Measurements from ENCODE around the gene PTBP1.
"Not testable (repeated sequence)": the region's sequence is repeated elsewhere in the genome, so short reads cannot be mapped to it uniquely, and the experiment has no call there.

Gene PTBP1

GRCh38 chr19:812049-812746 lies 14.9 kb downstream of the PTBP1 start:
- DNase-seq: no peak

DNA sequence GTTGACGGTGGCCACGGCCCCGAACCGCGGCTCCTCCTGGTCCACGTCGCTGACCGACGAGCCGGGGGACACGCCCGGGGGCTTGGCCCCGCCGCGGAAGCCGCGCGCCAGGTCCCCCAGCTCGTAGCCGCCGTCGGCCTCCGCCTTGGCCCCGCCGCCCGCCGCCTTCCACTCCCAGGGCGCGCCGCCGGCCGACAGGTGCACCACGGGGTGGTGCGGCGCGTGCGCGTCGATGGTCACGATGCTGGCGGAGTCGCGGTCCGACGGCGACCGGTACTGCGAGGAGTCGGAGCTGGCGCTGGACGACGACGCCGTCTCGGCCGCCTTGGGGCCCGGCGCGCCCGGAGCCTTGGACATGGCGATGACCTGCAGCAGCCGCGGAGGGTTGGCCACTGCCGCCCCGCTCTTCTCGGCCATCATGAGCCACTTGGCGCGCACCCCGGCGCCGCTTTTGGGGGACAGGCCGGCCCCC lies 15.5 kb downstream of the PTBP1 start:
- DNase-seq: no peak

DNA sequence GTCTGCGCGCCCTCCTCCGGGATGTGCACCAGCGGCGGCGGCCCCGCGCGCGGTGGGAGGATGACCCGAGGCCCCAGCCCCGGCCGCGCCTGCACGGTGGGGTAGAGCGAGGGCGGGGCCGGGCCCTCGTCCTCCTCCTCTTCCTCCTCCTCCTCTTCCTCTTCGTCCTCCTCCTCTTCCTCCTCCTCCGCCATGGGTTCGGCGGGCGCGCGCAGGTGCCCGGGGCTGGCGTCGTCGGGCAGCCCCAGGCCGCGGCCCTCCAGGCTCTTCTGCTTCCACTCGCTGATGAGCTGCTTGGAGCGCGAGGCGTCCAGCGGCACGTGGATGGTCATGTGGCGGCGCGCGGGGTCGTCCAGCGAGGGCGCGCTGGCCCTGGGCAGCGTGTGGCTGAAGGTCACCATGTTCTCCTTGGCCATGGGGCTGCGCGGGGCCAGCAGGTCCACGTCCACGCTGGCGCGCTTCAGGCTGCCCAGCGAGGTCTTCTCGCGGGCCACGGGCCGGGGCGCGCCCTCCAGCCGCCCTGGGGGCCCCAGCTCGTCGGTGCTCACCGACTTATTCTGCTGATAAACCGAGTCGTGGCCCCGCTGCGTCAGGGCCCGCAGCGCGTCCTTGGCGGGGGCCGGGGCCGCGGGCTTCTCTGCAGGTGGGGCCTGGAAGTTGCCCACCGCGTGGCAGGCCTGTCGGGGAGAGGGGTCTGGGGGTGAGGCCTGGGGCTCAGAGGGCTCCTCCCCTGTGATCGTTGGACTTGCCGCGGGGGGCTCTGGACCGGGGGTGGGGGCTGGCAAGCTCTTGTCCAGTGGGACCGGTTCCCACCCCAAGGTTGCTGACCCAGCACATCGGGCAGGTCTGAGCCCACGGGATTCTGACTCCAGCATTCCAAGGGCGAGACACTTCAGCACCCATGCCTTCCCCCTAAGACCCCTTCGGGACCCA lies 16.2 kb downstream of the PTBP1 start:
- DNase-seq: no peak

DNA sequence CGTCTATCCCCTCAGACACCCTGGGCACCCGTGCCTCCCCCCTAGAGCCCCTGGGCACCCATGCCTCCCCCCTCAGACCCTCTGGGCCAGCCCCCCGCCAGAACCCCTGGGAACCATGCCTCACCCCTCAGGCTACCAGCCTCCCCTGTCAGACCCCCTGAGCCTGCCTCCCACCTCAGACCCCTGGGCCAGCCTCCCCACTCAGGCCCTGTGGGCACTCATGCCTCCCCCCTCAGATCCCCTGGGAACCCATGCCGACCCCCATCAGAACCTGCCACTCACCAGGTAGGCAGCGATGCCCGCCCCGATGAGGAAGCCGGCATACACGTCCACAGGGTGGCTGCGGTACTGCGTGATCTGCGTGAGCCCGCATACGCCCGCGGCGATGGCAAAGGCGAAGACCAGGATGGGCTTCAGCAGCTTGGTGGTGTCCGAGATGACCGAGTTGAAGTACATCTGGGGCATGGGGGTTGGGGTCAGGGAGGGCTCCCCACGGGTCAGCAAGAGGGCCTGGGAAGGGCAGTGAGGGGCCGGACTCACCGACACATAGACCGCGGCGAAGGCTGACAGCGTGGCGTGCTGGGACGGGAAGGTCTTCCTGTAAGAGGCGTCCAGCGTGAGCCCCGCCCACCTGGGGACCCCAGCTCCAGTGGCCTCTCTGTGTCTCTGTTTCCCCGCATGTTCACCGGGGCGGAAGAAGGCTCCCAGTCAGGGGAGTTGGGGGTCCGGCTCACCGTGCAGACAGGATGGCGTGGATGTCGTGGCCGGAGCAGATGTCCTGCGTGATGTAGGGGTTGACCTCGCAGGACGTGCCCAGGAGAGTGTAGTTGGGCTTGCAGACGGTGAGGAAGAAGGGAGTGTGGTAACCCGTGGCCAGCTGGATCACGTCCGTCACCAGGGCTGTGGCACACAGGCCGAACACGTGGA lies 17.2 kb downstream of the PTBP1 start:
- DNase-seq: no peak

- no peak for DNase-seq
Measured at GRCh38 chr19:815079-815774, 18.0 kb downstream of the PTBP1 start.

- no peak for DNase-seq
Measured at GRCh38 chr19:815775-816499, 18.7 kb downstream of the PTBP1 start.

- DNase-seq: no peak
Measured at GRCh38 chr19:816500-816857, 19.2 kb downstream of the PTBP1 start.

DNA sequence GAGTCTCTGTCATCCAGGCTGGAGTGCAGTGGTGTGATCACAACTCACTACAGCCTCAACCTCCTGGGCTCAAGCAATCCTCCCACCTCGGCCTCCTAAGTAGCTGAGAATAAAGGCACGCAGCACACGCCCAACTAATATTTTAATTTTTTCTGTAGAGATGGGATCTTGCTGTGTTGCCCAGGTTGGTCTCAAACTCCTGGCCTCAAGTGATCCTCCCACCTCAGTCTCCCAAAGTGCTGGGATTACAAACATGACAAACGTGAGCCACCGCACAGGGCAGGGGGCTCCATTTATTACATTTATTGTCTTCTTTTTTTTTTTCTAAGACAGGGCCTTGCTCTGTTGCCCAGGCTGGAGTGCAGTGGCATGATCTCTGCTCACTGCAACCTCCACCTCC lies 23.0 kb downstream of the PTBP1 start:
- DNase-seq: not testable (repeated sequence)

DNA sequence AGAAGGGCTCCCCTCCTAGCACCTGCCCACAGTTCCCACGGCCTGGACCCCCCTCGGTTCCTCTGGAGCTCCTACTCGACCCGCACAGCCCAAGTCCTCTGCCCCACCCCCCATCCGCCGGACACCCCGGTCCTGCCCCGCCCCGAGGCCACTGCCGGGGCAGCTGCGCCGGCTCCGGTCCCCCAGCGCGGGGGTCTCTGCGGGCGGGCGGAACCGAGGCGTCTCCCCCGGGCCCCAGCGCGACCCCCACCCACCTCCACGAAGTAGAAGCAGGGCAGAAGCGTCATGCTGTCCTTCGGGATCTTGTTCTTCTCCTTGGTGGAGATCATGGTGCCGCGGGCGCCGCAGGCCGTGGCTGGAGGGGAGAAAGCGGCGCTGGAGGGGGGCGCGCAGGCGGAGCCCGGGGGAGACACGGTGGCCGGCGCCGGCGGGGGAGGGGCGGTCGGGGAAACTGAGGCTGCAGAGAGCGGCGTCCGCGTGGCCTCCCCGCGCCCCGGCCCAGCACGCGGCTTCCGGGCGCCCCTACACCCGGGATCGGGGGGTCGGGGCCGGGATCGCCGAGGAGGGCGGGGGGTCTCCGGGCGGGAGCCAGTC lies 24.1 kb downstream of the PTBP1 start:
- no peak for DNase-seq

DNA sequence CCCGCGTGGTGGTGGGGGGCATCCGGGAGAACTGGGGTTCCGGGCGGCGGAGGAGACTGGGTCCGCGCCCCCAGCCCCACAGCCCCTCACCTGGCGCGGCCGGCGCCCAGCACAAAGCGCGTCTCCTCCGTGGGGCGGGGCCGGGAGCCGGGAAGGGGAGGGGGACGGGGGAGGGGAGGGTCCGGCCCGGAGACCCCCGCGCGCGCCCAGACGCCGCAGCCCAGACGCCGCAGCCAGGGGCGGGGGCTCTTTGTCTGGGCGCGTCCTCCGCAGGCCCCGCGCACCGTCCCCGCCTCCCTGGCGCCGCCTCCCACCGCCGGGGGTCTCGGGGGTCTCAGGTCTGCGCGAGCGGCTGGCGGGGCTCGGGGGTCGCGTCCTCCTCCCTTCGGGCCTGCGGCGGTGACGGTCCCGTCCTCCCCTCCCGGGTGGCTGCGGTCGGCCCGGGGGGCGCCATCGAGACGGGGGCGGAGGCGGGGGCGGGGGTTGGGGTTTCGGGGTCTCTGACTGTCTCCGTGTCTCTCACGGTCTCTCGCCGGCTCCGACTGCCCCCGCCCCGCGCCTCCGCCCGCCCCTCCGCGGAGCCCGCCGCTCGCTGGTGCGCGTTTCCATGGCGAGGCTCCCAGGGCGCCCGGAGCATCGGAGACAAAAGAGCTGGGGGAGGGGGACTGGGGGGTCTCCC lies 24.7 kb downstream of the PTBP1 start, which contains the start of gene PLPPR3:
Gene PLPPR3 (minus strand): TSS at position 131 of the 679 bp plus-strand sequence. CDS start 396 bp downstream, outside the sequence.
- DNase-seq: no peak

- DNase-seq: no peak
Measured at GRCh38 chr19:823565-824121, 26.4 kb downstream of the PTBP1 start.

GRCh38 chr19:824885-825284 lies 27.6 kb downstream of the PTBP1 start:
- DNase-seq: no peak

DNA sequence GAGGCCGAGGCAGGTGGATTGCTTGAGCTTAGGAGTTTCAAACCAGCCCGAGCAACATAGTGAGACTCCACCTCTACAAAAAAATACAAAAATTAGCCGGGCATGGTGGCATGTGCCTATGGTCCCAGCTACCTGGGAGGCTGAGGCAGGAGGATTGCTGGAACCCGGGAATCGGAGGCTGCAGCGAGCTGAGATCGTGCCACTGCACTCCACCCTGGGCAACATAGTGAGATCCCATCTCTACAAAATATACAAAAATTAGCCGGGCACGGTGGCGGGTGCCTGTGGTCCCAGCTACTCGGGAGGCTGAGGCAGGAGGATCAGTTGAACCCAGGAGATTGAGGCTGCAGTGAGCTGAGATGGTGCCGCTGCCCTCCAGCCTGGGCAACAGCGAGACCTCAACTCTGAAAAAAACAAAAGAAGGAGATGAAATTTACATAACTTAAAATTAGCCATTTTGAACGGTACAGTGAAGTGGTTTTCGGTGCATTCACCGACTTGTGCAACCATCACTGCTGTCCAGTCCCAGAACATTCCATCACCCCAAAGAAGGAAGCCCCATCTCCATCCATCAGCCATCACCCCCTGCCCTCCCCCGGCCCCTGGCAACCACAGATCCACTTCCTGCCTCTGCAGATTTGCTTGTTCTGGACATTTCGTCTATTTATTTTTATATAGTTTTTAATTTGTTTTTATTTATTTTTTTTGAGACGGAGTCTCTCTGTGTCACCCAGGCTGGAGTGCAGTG lies 28.8 kb downstream of the PTBP1 start:
- no peak for DNase-seq

DNA sequence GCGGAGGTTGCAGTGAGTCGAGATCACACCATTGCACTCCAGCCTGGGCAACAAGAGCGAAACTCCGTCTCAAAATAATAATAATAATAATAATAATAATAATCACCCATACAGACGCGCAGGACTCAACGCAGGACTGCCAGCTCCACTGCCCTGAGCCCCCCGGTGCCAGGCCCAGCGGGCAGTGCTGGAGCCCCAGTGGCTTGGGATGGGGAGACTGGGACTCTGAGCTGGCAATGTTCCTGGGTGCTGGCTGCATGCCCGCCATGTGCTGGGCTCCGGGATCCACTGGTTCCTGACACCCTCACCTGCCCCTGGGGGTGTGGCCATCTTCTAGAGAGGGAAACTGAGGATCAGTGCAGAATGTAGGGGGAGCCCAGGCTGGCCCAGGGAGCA lies 30.1 kb downstream of the PTBP1 start:
- no peak for DNase-seq

DNA sequence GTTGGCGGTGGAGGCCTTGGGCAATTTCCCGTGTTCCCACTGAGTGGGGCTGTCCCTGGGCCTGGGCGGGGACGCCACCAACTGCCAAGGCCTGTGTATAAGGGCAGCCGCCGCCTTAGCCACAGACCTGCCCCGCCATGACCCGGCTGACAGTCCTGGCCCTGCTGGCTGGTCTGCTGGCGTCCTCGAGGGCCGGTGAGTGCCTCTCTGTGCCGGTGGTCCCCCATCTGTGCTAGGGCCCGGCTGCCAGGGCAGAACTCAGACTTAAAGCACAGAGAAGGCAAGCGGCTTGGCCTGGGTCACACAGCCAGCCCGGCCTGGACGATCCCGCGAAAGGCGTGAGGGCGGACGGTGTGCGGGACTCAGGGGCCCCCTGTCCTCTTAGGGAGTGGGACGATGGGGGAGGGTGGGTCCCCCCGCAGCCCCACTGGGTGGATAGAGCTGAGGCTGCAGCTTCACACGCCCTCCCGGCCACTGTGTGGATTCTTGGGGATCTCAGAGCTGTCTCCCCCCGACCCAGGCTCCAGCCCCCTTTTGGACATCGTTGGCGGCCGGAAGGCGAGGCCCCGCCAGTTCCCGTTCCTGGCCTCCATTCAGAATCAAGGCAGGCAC lies 30.6 kb downstream of the PTBP1 start, which contains the start of gene AZU1:
Gene AZU1 (plus strand): TSS at position 128 of the 612 bp plus-strand sequence. CDS start 10 bp downstream, at position 138.
- no peak for DNase-seq

DNA sequence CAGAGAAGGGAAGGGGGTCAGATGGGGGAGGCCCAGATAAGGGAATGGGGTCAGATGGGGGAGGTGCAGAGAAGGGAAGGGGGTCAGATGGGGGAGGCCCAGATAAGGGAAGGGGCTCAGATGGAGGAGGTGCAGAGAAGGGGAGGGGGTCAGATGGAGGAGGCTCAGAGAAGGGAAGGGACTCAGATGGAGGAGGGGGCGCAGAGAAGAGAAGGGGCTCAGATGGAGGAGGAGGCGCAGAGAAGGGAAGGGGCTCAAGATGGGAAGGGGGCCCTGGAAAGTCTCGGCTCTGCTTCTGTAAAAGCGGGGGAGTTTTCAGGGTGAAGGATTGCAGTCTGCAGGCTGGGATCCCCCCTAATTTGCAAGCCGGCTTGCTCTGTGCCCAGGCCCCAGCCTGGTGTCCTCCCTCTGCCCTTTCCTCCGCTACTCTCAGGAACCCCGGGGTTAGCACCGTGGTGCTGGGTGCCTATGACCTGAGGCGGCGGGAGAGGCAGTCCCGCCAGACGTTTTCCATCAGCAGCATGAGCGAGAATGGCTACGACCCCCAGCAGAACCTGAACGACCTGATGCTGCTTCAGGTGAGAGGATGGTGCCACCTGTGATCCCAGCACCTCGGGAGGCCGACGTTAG lies 32.0 kb downstream of the PTBP1 start:
- no peak for DNase-seq

GRCh38 chr19:831407-832369 lies 34.4 kb downstream of the PTBP1 start:
- no peak for DNase-seq

Data from NCI-H1105 treated with DMSO at 0.1 percent for 48 hours (cell line).